T47D (cell line): Measurements from ENCODE around the gene SGMS1.
"Not testable (repeated sequence)": the region's sequence is repeated elsewhere in the genome, so short reads cannot be mapped to it uniquely, and the experiment has no call there.

Experiments
- DNase-seq, 2 experiments: peaks; one replicate each; pipeline versions ENCODE4 v3.0.0 to v3.0.0-alpha.2; 2011 to 2012; ENCODE audit warnings: low read depth in 1 of 2, low spot score in 1 of 2
- JUND ChIP-seq: IDR thresholded peaks from 2 replicates; pipeline ENCODE4 v1.6.1; 2012; ENCODE audit warnings: low read depth
- in situ Hi-C: cut with HindIII; loops from 2 replicates; pipeline ENCODE4 v1.10.0; 2016; ENCODE audit warnings: low sequenced_read_pairs, low pct_unique_long_range_greater_than_20kb

SGMS1 gene

GRCh38 chr10:50286517-50286916 lies 337.2 kb downstream of the SGMS1 start:
- no peak for TF ChIP-seq JUND
- DNase-seq, result no peak
- in situ Hi-C loops, result no loop called here

DNA sequence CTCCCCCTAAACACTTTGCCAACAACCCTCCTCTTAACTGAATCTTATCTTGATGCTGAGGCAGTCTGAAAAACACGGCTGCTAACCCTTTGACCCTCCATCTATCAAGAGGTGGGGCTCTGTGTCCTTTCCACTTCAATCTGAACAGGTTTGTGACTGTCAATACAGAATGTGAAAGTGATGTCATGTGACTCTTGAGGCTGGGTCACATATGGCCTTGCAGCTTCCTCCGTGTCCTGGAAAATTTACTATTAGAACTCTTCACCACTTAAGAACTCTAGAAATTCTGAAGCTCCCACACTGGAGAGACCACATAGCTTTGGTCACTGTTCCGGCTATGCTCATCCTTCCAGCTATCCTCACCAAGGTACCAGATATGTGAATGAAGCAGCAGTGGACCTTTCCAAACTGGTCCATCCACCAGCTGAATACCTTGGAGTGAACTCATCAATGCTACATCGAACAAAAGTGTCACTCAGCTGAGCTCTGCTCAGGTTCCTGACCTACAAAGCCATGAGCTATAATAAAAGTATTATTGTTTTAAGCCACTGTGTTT lies 341.7 kb downstream of the SGMS1 start:
- TF ChIP-seq JUND, result no peak
- in situ Hi-C loops, result no loop called here
- no peak for DNase-seq

GRCh38 chr10:50281210-50281966 lies 342.4 kb downstream of the SGMS1 start:
- no peak for TF ChIP-seq JUND
- in situ Hi-C loops, result no loop called here
- no peak for DNase-seq

DNA sequence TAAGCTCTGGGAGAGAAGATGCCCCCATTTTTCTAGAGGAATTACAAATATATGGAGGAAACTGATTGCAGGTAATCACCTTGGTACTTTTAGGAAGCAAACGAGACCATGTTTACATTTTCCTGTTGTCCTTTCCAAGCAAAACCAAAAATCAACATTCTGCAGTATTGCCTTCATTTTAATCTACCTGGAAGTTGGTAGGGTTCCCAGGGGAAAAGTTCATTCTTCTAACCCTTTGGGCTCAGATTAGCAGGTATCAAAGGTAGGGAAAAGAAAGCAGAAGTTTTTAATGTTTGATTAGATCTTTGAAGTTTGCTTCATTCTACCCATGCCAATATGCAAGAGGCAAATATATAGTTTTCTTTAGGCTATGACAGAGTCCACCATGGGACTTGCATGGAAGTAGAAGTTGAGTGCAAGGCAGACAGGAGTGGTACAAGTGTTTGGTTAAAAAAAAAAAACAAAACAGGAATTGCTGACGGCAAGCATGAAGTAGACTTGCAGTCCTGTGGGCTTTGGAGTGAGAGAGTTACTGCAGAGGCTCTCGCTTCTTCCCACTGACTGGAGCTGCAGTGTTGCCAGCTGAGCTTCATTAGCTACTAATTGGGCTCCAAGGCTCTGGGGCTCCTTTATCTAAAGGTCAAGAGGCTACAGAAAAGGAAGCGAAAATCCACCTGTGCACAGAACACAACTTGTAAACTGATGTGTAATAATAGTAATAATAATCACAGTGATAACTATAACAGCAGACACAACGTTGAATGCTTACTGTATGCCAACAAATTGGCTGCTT lies 343.5 kb downstream of the SGMS1 start:
- in situ Hi-C loops, result no loop called here
- no peak for TF ChIP-seq JUND
- DNase-seq, result no peak

DNA sequence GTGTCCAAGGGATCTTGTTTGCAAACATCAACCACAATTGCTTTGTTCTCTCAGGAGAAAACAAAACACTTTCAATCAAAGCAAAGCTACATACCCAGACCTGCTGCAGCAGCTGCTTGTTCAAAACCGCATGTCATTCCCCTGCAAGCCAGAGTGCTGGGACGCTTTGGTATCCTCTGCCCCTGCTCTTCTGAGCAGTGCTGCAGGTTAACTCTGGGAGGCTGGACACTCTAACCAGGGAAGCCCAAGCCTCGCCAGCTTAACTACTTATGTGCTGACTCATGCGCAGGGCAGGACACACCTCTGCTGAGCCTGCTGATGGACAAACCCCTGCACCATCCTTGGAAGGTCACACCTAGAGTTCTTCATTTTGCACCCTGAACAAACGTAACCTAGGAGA lies 344.3 kb downstream of the SGMS1 start:
- DNase-seq, result peak in 1 of 2 experiments; percentile 25
- TF ChIP-seq JUND, result no peak
- in situ Hi-C loops, result no loop called here

DNA sequence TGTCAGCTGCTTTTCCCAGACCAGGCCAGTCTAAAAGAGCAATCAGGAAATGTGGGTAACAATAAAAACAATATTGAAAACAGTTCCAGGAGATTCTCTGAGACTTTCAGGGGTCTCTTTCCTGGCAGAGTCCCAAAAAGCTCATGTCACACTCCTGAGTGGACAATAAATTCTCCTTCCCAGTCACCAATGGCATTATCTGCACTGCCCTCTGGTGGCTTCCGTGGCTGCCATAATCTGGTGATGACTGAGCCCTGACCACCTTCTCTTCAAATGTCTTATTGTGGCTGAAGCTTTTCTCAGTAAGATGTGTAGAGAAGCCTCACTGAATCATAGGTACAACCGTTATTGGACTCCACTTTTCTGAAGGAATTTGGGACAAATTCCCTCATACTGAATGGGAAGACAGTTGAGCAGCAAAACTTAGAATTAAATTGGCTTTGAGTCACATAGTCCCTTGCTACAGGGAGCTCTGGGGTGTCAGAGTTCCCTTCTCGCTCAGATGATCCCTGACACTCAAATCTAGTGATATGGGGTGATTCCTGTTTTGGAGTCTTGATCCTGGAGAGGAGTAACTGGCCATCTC lies 348.0 kb downstream of the SGMS1 start:
- in situ Hi-C loops, result no loop called here
- peak; percentile 13 to 42 for DNase-seq
- TF ChIP-seq JUND, result no peak

DNA sequence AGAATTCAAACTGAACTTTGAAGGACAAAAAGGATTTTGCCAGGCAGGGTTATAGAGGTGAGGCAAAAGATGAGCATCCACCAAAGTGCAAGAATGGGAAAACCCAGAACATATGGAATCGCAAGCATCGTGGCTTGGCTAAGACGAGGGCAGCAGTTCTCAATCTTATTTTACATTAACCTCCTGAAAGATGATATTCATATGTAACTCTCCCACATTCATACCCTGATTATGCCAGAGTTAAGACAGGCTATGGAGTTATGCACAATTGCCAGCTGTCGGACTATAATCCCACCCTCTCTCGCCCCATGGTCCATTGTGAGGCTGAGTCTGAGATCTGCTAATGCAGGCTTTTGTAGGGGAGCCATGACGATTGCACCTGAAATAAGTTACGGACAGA lies 351.2 kb downstream of the SGMS1 start:
- no peak for TF ChIP-seq JUND
- no peak for DNase-seq
- in situ Hi-C loops, result no loop called here

DNA sequence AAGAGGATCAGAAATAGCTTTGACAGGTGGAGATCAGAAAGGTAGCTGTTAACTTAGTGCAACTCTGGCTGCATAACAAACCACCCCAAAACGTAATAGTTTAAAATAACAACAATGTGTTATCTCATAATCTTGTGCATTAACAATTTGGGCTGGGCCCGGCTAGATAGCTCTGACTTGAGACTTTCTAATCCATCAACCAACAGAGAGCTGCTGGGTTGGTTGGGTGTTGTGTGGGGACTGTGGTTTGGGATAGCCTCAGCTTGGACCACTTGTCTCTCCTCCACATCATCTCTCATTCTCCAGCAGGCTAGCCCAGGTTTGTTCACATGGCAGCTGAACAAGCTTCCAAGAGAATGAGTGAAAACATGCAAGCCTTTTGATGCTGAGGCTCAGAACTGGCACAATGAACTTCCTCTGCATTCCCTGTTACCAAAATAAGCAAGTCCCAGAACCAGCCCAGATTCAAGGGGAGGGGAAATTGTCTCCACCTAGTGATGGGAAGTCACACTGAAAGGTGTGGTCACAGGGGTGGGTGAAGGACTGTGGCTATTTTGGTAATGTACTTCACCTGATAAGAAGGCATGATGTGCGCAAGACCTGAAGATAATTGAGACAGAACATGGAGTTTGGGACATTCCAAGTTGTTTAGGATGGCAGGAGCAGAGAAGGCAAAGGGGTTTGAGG lies 352.0 kb downstream of the SGMS1 start:
- in situ Hi-C loops, result no loop called here
- no peak for DNase-seq
- no peak for TF ChIP-seq JUND

DNA sequence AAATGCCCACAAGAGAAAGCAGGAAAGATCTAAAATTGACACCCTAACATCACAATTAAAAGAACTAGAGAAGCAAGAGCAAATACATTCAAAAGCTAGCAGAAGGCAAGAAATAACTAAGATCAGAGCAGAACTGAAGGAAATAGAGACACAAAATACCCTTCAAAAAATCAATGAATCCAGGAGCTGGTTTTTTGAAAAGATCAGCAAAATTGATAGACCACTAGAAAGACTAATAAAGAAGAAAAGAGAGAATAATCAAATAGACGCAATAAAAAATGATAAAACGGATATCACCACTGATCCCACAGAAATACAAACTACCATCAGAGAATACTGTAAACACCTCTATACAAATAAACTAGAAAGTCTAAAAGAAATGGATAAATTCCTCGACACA lies 355.9 kb downstream of the SGMS1 start:
- in situ Hi-C loops, DNase-seq: not testable (repeated sequence)

DNA sequence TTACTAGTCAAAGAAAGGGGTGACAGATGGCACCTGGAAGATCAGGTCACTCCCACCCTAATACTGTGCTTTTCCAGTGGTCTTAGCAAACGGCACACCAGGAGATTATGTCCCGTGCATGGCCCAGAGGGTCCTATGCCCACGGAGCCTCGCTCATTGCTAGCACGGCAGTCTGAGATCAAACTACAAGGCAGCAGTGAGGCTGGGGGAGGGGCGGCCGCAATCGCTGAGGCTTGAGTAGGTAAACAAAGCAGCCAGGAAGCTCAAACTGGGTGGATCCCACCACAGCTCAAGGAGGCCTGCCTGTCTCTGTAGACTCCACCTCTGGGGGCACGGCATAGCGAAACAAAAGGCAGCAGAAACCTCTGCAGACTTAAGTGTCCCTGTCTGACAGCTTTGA lies 361.1 kb downstream of the SGMS1 start:
- DNase-seq, in situ Hi-C loops: not testable (repeated sequence)

GRCh38 chr10:50260791-50261281 lies 362.9 kb downstream of the SGMS1 start:
- no peak for DNase-seq
- in situ Hi-C loops, result no loop called here
- no peak for TF ChIP-seq JUND
